Lower leg skin (tissue), 3 donors: ENCODE data around the gene NTM.
"Not testable (repeated sequence)": the region's sequence is repeated elsewhere in the genome, so short reads cannot be mapped to it uniquely, and the experiment has no call there.

Experiments used
- CTCF ChIP-seq, 3 donors: fragments of 450-650 bp; IDR thresholded peaks; one replicate each; pipeline ENCODE4 v1.5.1; 2016; ENCODE audit warnings: antibody characterized with exemption in 3 of 3, mild to moderate bottlenecking in 3 of 3, moderate library complexity in 2 of 3
- POLR2A ChIP-seq, 2 donors: fragments of 450-650 bp; IDR thresholded peaks; one replicate each; pipeline ENCODE4 v1.6.1; 2016 to 2017; ENCODE audit warnings: antibody characterized with exemption in 2 of 2, mild to moderate bottlenecking in 1 of 2, moderate library complexity in 1 of 2

- not testable (repeated sequence) for TF ChIP-seq CTCF, POLR2A (IDR thresholded peaks at IDR 0.05)
Measured at GRCh38 chr11:132370114-132370513, 999.7 kb downstream of the NTM start.
